GM19025 (cell line): ENCODE data around the gene MRPL19.
A peak's percentile ranks its signal among the peaks of the same experiment; 100 is the strongest.

Source experiments
- ATAC-seq: cut with Tn5 transposase; IDR thresholded peaks from one replicate; pipeline ENCODE4 v1.9.1; 2021; ENCODE audit warnings: mild to moderate bottlenecking, low read depth, moderate library complexity; ENCODE audit not compliant: unreplicated experiment

MRPL19 gene

GRCh38 chr2:75646583-75647425 lies at the start of gene MRPL19:
MRPL19 (plus strand) TSS chr2:75646783; CDS start chr2:75646808, 25 bp downstream.
- peak; percentile 91 for ATAC-seq

- no peak for ATAC-seq
Measured at GRCh38 chr2:75596784-75597183, 49.8 kb upstream of the MRPL19 start.

- no peak for ATAC-seq
Measured at GRCh38 chr2:75597949-75598348, 48.6 kb upstream of the MRPL19 start.

GRCh38 chr2:75598589-75599155 lies 47.9 kb upstream of the MRPL19 start:
- ATAC-seq, result no peak

GRCh38 chr2:75600461-75601011 lies 46.0 kb upstream of the MRPL19 start:
- no peak for ATAC-seq

- ATAC-seq, result no peak
Measured at GRCh38 chr2:75602724-75603342, 43.8 kb upstream of the MRPL19 start.

GRCh38 chr2:75603477-75603876 lies 43.1 kb upstream of the MRPL19 start:
- ATAC-seq, result no peak

- no peak for ATAC-seq
Measured at GRCh38 chr2:75604484-75604883, 42.1 kb upstream of the MRPL19 start.

- no peak for ATAC-seq
Measured at GRCh38 chr2:75605770-75606529, 40.6 kb upstream of the MRPL19 start.

GRCh38 chr2:75606761-75607399 lies 39.7 kb upstream of the MRPL19 start:
- no peak for ATAC-seq

GRCh38 chr2:75607400-75607798 lies 39.2 kb upstream of the MRPL19 start:
- no peak for ATAC-seq

- no peak for ATAC-seq
Measured at GRCh38 chr2:75607988-75608683, 38.4 kb upstream of the MRPL19 start.

GRCh38 chr2:75608684-75609333 lies 37.8 kb upstream of the MRPL19 start:
- ATAC-seq, result peak; percentile 64

- no peak for ATAC-seq
Measured at GRCh38 chr2:75609334-75609689, 37.3 kb upstream of the MRPL19 start.

- ATAC-seq, result no peak
Measured at GRCh38 chr2:75609937-75610508, 36.6 kb upstream of the MRPL19 start.

- ATAC-seq, result no peak
Measured at GRCh38 chr2:75610671-75611070, 35.9 kb upstream of the MRPL19 start.

GRCh38 chr2:75612108-75612861 lies 34.3 kb upstream of the MRPL19 start:
- no peak for ATAC-seq

GRCh38 chr2:75612862-75613243 lies 33.7 kb upstream of the MRPL19 start:
- no peak for ATAC-seq
